Liver (tissue), 9 donors: ENCODE measurements around the gene CD274. TPM values are rescaled to one million over a fixed set of nuclear protein-coding genes. Genes with fewer than 3 reads are reported as not detected.

Source experiments
- DNase-seq: peaks from one replicate; pipeline ENCODE4 v3.0.0-alpha.2; 2017; ENCODE audit warnings: low spot score
- H3K27ac ChIP-seq, 2 donors: one replicate each; pipeline ENCODE4 v1.7.0; 2013; ENCODE audit warnings: inconsistent platforms in 2 of 2, low read length in 2 of 2, control low read depth in 1 of 2, low read depth in 1 of 2, mild to moderate bottlenecking in 1 of 2
- H3K27me3 ChIP-seq, 4 donors: one replicate each; pipeline versions ENCODE4 v1.6.1 to v1.7.0; 2013; ENCODE audit warnings: low read length in 3 of 4, inconsistent platforms in 1 of 4, mild to moderate bottlenecking in 1 of 4, moderate library complexity in 1 of 4; ENCODE audit not compliant: control insufficient read depth in 4 of 4, insufficient read depth in 4 of 4
- H3K36me3 ChIP-seq, 4 donors: one replicate each; pipeline versions ENCODE4 v1.6.1 to v1.7.0; 2013; ENCODE audit warnings: low read length in 3 of 4, mild to moderate bottlenecking in 3 of 4, low read depth in 1 of 4, moderate library complexity in 1 of 4; ENCODE audit not compliant: control insufficient read depth in 4 of 4, insufficient read depth in 3 of 4
- H3K4me1 ChIP-seq, 4 donors: one replicate each; pipeline versions ENCODE4 v1.6.1 to v1.7.0; 2013; ENCODE audit warnings: low read length in 3 of 4, mild to moderate bottlenecking in 3 of 4, moderate library complexity in 1 of 4; ENCODE audit not compliant: control insufficient read depth in 4 of 4, insufficient read depth in 4 of 4
- H3K4me3 ChIP-seq, 3 donors: one replicate each; pipeline versions ENCODE4 v1.6.1 to v1.7.0; 2013; ENCODE audit warnings: low read length in 3 of 3, control low read depth in 1 of 3, low read depth in 1 of 3, mild to moderate bottlenecking in 1 of 3
- H3K9ac ChIP-seq, 2 donors: one replicate each; pipeline ENCODE4 v1.7.0; 2013; ENCODE audit warnings: low read length in 2 of 2, mild to moderate bottlenecking in 2 of 2, moderate library complexity in 2 of 2, control low read depth in 1 of 2, low read depth in 1 of 2
- H3K9me3 ChIP-seq, 4 donors: one replicate each; pipeline versions ENCODE4 v1.6.1 to v1.7.0; 2013; ENCODE audit warnings: low read length in 3 of 4; ENCODE audit not compliant: control insufficient read depth in 4 of 4
- ATF3 ChIP-seq: IDR thresholded peaks from 2 replicates; pipeline ENCODE4 v1.6.1; 2016; ENCODE audit warnings: antibody characterized with exemption
- CTCF ChIP-seq: fragments of 150-350 bp; IDR thresholded peaks from 2 replicates; pipeline ENCODE4 v1.5.1; 2017; ENCODE audit warnings: improper control_type of control experiment, low read depth, low read length; ENCODE audit not compliant: missing input control
- EGR1 ChIP-seq, 2 donors: IDR thresholded peaks; 2 replicates each; pipeline ENCODE4 v1.6.1; 2016 to 2018; ENCODE audit warnings: antibody characterized with exemption in 2 of 2, low read depth in 2 of 2
- FOXA1 ChIP-seq: IDR thresholded peaks from 2 replicates; pipeline ENCODE4 v1.6.1; 2016; ENCODE audit warnings: antibody characterized with exemption
- FOXA2 ChIP-seq: IDR thresholded peaks from 2 replicates; pipeline ENCODE4 v1.6.1; 2016; ENCODE audit warnings: antibody characterized with exemption
- GABPA ChIP-seq, 2 donors: IDR thresholded peaks in 1 of 2; conservative IDR thresholded peaks in 1 of 2; 2 replicates each; pipeline ENCODE4 v1.6.1; 2016; ENCODE audit warnings: antibody characterized with exemption in 2 of 2, mild to moderate bottlenecking in 1 of 2, moderate library complexity in 1 of 2
- HNF4A ChIP-seq, 2 donors: conservative IDR thresholded peaks; 2 replicates each; pipeline ENCODE4 v1.6.1; 2016; ENCODE audit warnings: antibody characterized with exemption in 2 of 2, mild to moderate bottlenecking in 2 of 2
- HNF4G ChIP-seq: IDR thresholded peaks from 2 replicates; pipeline ENCODE4 v1.6.1; 2016; ENCODE audit warnings: antibody characterized with exemption
- JUND ChIP-seq, 2 donors: IDR thresholded peaks; 2 replicates each; pipeline ENCODE4 v1.6.1; 2016; ENCODE audit warnings: antibody characterized with exemption in 2 of 2
- MAX ChIP-seq: IDR thresholded peaks from 2 replicates; pipeline ENCODE4 v1.6.1; 2016; ENCODE audit warnings: antibody characterized with exemption
- NR2F2 ChIP-seq: IDR thresholded peaks from 2 replicates; pipeline ENCODE4 v1.6.1; 2016; ENCODE audit warnings: antibody characterized with exemption
- RAD21 ChIP-seq, 2 donors: IDR thresholded peaks; 2 replicates each; pipeline ENCODE4 v1.6.1; 2016; ENCODE audit warnings: antibody characterized with exemption in 2 of 2, mild to moderate bottlenecking in 2 of 2
- RXRA ChIP-seq, 2 donors: IDR thresholded peaks; 2 replicates each; pipeline ENCODE4 v1.6.1; 2017 to 2018; ENCODE audit warnings: antibody characterized with exemption in 2 of 2, mild to moderate bottlenecking in 1 of 2
- SP1 ChIP-seq: IDR thresholded peaks from 2 replicates; pipeline ENCODE4 v1.6.1; 2018; ENCODE audit warnings: antibody characterized with exemption, mild to moderate bottlenecking
- TAF1 ChIP-seq: conservative IDR thresholded peaks from 2 replicates; pipeline ENCODE4 v1.6.1; 2016; ENCODE audit warnings: antibody characterized with exemption, mild to moderate bottlenecking
- YY1 ChIP-seq: IDR thresholded peaks from 2 replicates; pipeline ENCODE4 v1.6.1; 2016; ENCODE audit warnings: antibody characterized with exemption, mild to moderate bottlenecking
- ZBTB33 ChIP-seq: IDR thresholded peaks from 2 replicates; pipeline ENCODE4 v1.6.1; 2016; ENCODE audit warnings: antibody characterized with exemption
- WGBS: extraction: QIAGEN DNeasy Blood & Tissue Kit; methylation state at CpG from one replicate; pipeline ENCODE4 v1.1.7; 2013; 5-methylcytosine and 5-hydroxymethylcytosine counted together
- polyA plus RNA-seq, 2 donors: library from polyadenylated mRNA; stranded (reverse) in 1 of 2; unstranded in 1 of 2; fragments of 200-250 nt in 1 of 2; fragments of >200 nt in 1 of 2; fragmentation: Nextera tagmentation in 1 of 2; extraction: Ambion mirVana in 1 of 2; gene quantifications; one replicate each; pipeline versions ENCODE4 v1.2.1 to v1.2.3, GENCODE V29; 2013 to 2015
- total RNA-seq, 2 donors: library from RNA; depleted of rRNA; stranded (reverse); fragments of >200 nt; gene quantifications; one replicate each; pipeline ENCODE4 v1.2.3, GENCODE V29; 2014
- donor health status: healthy.
- donor health status: healthy.
- donor health status: healthy.
- donor health status: healthy.
- donor health status: healthy.

The CD274 gene
- total and polyA plus RNA-seq, 4 donors, result 1.0 to 3.1 (median 1.9) TPM

- Histone ChIP-seq H3K4me1 (no peaks in the 10 kb centered on the region), H3K36me3 (no peaks in the 10 kb centered on the region), H3K27me3 (no peaks in the 10 kb centered on the region), H3K27ac (no peak overlapping the region), H3K9ac (no peak overlapping the region), H3K9me3 (no peaks in the 10 kb centered on the region), H3K4me3 (no peak overlapping the region)
- DNase-seq, result no peak
- 87% methylated on average over 9 of the region's 9 CpGs for WGBS
- TF ChIP-seq NR2F2 (no peak), ZBTB33 (no peak), CTCF (no peak), RAD21 (IDR thresholded peaks at IDR 0.05) (no peak), SP1 (no peak), TAF1 (no peak), HNF4G (no peak), EGR1 (IDR thresholded peaks at IDR 0.05; ENCODE audit: low read depth in 2 of 2) (no peak), FOXA1 (no peak), JUND (IDR thresholded peaks at IDR 0.05) (no peak), RXRA (IDR thresholded peaks at IDR 0.05) (no peak), YY1 (no peak), HNF4A (conservative IDR thresholded peaks at IDR 0.05) (no peak), ATF3 (no peak)
These were observed 38.1 kb downstream of the CD274 start for GRCh38 chr9:5488221-5489008.

- WGBS, result 84% methylated on average over 9 of the region's 9 CpGs
- Histone ChIP-seq H3K27me3 (no peaks in the 10 kb centered on the region), H3K4me1 (no peaks in the 10 kb centered on the region), H3K36me3 (no peaks in the 10 kb centered on the region), H3K4me3 (no peak overlapping the region), H3K27ac (no peak overlapping the region), H3K9me3 (no peaks in the 10 kb centered on the region), H3K9ac (no peak overlapping the region)
- TF ChIP-seq GABPA (IDR thresholded peaks at IDR 0.05 in 1 of 2, conservative IDR thresholded peaks at IDR 0.05 in 1 of 2) (no peak), NR2F2 (no peak), YY1 (no peak), SP1 (no peak), FOXA2 (no peak), FOXA1 (no peak), MAX (no peak), TAF1 (no peak), RAD21 (IDR thresholded peaks at IDR 0.05) (no peak)
- DNase-seq, result no peak
These were observed 39.5 kb downstream of the CD274 start for GRCh38 chr9:5489630-5490490.
